Measurements from ENCODE around the gene GRAMD2A.

Gene GRAMD2A

GRCh38 chr15:72197460-72198355 is at the start of gene GRAMD2A:
TSS of gene GRAMD2A (minus strand) at chr15:72197787.
- no peak for DNase-seq

GRCh38 chr15:72242775-72243370 is 45.3 kb upstream of the GRAMD2A start:
- DNase-seq, result no peak

- DNase-seq, result no peak
Measured at GRCh38 chr15:72239652-72240051, 42.1 kb upstream of the GRAMD2A start.

GRCh38 chr15:72238586-72238985 is 41.0 kb upstream of the GRAMD2A start:
- DNase-seq, result no peak

GRCh38 chr15:72237853-72238224 is 40.3 kb upstream of the GRAMD2A start:
- no peak for DNase-seq

GRCh38 chr15:72237029-72237852 is 39.7 kb upstream of the GRAMD2A start:
- no peak for DNase-seq

GRCh38 chr15:72236381-72237003 is 38.9 kb upstream of the GRAMD2A start:
- no peak for DNase-seq

GRCh38 chr15:72235298-72235697 is 37.7 kb upstream of the GRAMD2A start:
- DNase-seq, result no peak

- no peak for DNase-seq
Measured at GRCh38 chr15:72233769-72234168, 36.2 kb upstream of the GRAMD2A start.

GRCh38 chr15:72231833-72232478 is 34.4 kb upstream of the GRAMD2A start:
- DNase-seq, result no peak

- DNase-seq, result peak; percentile 78
Measured at GRCh38 chr15:72231066-72231832, 33.7 kb upstream of the GRAMD2A start, which contains the start of gene PKM. TSS of gene PKM (minus strand) at chr15:72231190. CDS start at chr15:72219097, 12,093 bp downstream.

- DNase-seq, result peak; percentile 17
Measured at GRCh38 chr15:72230197-72231065, 32.8 kb upstream of the GRAMD2A start.

GRCh38 chr15:72229947-72230196 is 32.3 kb upstream of the GRAMD2A start:
- DNase-seq, result no peak

- DNase-seq, result no peak
Measured at GRCh38 chr15:72229076-72229946, 31.7 kb upstream of the GRAMD2A start.

GRCh38 chr15:72227720-72228119 is 30.1 kb upstream of the GRAMD2A start:
- DNase-seq, result no peak

- DNase-seq, result no peak
Measured at GRCh38 chr15:72227192-72227586, 29.6 kb upstream of the GRAMD2A start.

- DNase-seq, result no peak
Measured at GRCh38 chr15:72223278-72223677, 25.7 kb upstream of the GRAMD2A start.

- DNase-seq, result no peak
Measured at GRCh38 chr15:72222393-72222792, 24.8 kb upstream of the GRAMD2A start.

- DNase-seq, result no peak
Measured at GRCh38 chr15:72220687-72221086, 23.1 kb upstream of the GRAMD2A start.

- no peak for DNase-seq
Measured at GRCh38 chr15:72217216-72217615, 19.6 kb upstream of the GRAMD2A start.
